Measurements from ENCODE around the gene B9D1. TPM values are rescaled to one million over a fixed set of nuclear protein-coding genes. Genes with fewer than 3 reads are reported as not detected.

Gene B9D1
- total and polyA plus RNA-seq, 2 of the 13 experiments (the other 11 are each of a cell fraction or from before 2014, with no cell fraction given): 27.7 to 31.1 TPM

- ChIA-PET POLR2A (no interaction called here), CTCF (ENCODE audit: low intra/inter-chr PET ratio, low total read pairs) (no interaction called here)
- Histone ChIP-seq H3K27ac (ENCODE audit: extremely low read length, insufficient read depth, low read length) (no peak overlapping the region), H3K36me3 (replicated peaks in 1 of 2; ENCODE audit: control insufficient read depth in 1 of 2, insufficient read depth in 2 of 2, low read length in 2 of 2) (no peaks in the 10 kb centered on the region; a peak in 2 of 5 replicates), H3K9ac (ENCODE audit: insufficient read depth, low read depth, low read length) (no peak overlapping the region), H3K79me2 (ENCODE audit: insufficient read depth, low read length) (no peaks in the 10 kb centered on the region), H3K9me3 (ENCODE audit: low read length) (peaks cover 11% of the 10 kb centered on the region; the same call in 1 of the 2 replicates), H2AFZ (ENCODE audit: low read length) (no peak overlapping the region), H3K27me3 (ENCODE audit: control insufficient read depth in 1 of 2, insufficient read depth in 2 of 2, low read length in 2 of 2) (no peaks in the 10 kb centered on the region), H3K4me1 (ENCODE audit: insufficient read depth, low read length) (peaks cover 13% of the 10 kb centered on the region; the same call in 1 of the 2 replicates), H3K4me3 (replicated peaks in 1 of 3; ENCODE audit: insufficient read depth in 1 of 3, low read depth in 2 of 3, low read length in 3 of 3) (no peak overlapping the region), H3K4me2 (ENCODE audit: low read depth, low read length) (no peak overlapping the region), H4K20me1 (ENCODE audit: insufficient read depth, low read length) (no peaks in the 10 kb centered on the region)
- in situ Hi-C loops (cut with HindIII; ENCODE audit: extremely low pct_ligation_motif_present, low pct_unique_long_range_greater_than_20kb) (no loop called here), intact Hi-C loops (cut with micrococcal nuclease; ENCODE audit: unreplicated experiment) (no loop called here)
- BruUV-seq (replicated peaks): no TSS peak
- WGBS (ENCODE audit: low lambda C conversion rate): no CpG with 5 or more reads among the region's 2 CpGs
- no peak for ATAC-seq
- no peak for DNase-seq (ENCODE audit: low spot score)
- no peak for FAIRE-seq
- TF ChIP-seq ZNF33A (CRISPR knock-in tag; IDR thresholded peaks at IDR 0.05; ENCODE audit: borderline replicate concordance) (no peak), SNAPC5 (CRISPR knock-in tag; IDR thresholded peaks at IDR 0.05; ENCODE audit: borderline replicate concordance) (no peak), MYNN (CRISPR knock-in tag; IDR thresholded peaks at IDR 0.05; ENCODE audit: low read depth) (no peak), ZBED4 (CRISPR knock-in tag; IDR thresholded peaks at IDR 0.05; ENCODE audit: borderline replicate concordance) (no peak), FOXK2 (IDR thresholded peaks at IDR 0.05) (no peak), MZF1 (CRISPR knock-in tag; IDR thresholded peaks at IDR 0.05; ENCODE audit: borderline replicate concordance) (no peak), ARID2 (CRISPR knock-in tag; IDR thresholded peaks at IDR 0.05; ENCODE audit: borderline replicate concordance) (no peak), MEIS1 (CRISPR knock-in tag; IDR thresholded peaks at IDR 0.05; ENCODE audit: borderline replicate concordance) (no peak), HNF1B (CRISPR knock-in tag; IDR thresholded peaks at IDR 0.05) (no peak), HCFC1 (IDR thresholded peaks at IDR 0.05; ENCODE audit: low read depth, low read length) (no peak), TAF1 (CRISPR knock-in tag; IDR thresholded peaks at IDR 0.05) (no peak), ZNF550 (CRISPR knock-in tag; IDR thresholded peaks at IDR 0.05; ENCODE audit: borderline replicate concordance) (no peak), RNF219 (CRISPR knock-in tag; IDR thresholded peaks at IDR 0.05) (no peak), FIP1L1 (IDR thresholded peaks at IDR 0.05; ENCODE audit: borderline replicate concordance, insufficient read depth, low read depth, low read length) (no peak), AKAP8 (CRISPR knock-in tag; IDR thresholded peaks at IDR 0.05) (no peak), ZKSCAN1 (IDR thresholded peaks at IDR 0.05; ENCODE audit: low read length) (no peak)
Measured at GRCh38 chr17:19329136-19329535, 33.4 kb downstream of the B9D1 start.
